Measurements from ENCODE around the gene LOX.
A peak's percentile ranks its signal among the peaks of the same experiment; 100 is the strongest.

LOX gene

DNA sequence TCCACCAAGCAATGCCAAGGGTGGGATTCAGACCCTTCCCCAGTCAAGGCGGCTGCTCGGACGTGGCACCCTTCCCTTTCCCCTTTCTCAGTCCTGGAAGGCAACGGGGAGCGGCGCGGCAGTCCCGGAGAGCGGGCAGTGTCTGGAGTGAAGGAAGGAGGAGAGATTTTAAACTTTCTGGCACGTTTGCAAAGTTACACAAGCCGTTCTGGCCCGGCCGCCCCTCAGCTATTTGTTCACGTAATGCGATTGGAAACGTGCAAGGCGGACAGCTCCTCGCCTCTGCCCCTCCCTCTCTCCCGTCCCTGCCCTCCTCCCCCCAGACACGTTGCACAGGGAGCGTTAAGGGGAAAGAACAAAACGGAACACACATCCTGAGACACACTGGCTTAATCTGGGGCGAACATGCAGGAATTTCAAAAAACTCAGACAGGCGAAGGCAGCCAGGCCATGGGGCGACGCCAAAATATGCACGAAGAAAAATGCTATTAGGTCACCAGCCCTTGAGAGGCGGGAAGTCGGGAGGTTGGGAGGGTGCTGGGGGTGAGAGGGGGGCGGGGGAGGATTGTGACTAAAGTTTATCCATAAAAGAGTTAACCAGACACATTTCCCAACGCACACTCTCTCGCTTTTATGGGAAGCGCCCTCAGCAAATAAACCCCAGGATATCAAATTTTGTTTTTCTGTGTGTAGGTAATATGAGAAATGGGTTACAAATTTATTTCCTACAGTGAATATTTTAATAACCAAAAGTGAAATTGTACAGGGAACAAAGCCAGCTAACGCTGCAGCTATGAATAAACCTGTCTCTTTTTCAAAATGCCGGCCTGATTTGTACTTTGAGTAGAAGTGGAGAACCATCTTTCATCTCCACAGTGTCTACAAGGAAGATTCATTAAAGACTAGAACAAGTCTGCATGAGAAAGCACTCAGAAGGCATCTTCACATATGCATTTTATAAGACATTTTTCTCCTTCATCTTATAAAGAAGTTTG lies at the start of gene LOX:
LOX (minus strand) TSS at position 144 of the 995 bp plus-strand sequence. CDS start 274 bp downstream, outside the sequence.
- peak; percentile 77 for DNase-seq

GRCh38 chr5:122126756-122127321 lies 48.8 kb upstream of the LOX start:
- peak; percentile 20 for DNase-seq

DNA sequence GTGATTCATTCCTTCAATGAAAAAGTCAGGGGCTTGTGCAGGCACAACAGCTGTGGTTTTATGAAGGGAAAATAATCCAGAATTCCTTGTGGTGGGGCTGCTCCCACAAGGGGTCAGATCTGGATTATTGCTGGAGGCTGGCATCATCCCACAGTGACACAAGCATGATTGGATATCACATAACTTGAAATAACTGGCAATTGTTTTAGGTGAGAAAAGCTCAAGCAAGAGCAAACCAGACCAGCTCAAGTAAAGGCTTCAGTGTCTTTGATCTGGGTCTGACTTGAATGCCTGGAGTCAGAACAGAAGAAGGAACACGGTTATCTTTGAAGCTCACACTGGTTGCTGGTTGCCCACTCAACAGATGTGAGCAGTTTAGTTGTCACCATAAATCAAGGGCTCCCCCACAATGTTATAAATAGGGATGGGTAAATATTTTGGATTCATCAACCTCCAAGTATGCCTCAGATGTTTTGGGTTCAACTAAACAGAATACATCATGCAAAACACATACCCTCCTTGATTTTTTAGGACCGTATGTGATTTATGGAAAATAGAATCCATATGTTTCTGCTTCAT lies 48.2 kb upstream of the LOX start:
- DNase-seq, result peak; percentile 30

DNA sequence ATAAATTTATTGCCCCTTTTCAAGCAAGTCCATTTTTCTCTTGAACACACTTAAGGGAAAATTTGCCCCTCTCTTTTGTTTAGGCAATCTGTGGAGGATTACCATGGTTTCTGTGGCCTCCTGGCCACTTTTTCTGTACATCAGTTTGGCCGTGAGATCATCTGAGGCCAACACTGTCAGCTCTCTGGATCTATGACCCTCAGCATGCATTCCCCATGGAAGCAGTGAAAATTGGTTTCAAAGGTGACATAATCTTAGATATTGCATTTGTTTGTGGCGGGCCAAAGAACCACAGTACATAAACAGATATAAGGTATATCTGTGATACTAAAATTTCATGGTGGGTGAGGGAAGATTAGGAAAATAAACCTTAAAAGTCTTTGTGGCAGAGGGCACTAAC lies 46.7 kb upstream of the LOX start:
- no peak for DNase-seq

GRCh38 chr5:122121479-122122465 lies 43.7 kb upstream of the LOX start:
- DNase-seq, result no peak

DNA sequence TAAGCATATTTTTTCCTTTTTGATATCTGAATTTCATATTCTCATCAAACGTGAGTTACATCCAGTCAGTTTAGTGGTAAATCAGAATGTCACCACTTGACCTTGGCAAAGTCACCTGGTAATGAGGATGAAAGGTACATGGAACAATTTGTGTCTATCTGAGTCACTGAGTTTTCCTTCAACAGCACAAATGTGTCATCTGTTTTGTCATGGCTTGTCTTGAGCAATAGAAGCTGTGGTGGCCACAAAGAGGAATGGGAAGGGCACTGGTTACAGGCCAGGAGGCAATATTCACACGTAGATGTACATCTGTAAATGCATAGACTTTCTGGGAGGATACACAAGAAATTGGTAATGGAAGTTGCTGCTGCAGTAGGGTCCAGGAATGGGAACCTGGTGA lies 42.9 kb upstream of the LOX start:
- DNase-seq, result no peak

GRCh38 chr5:122120493-122120892 lies 42.4 kb upstream of the LOX start:
- DNase-seq, result no peak

DNA sequence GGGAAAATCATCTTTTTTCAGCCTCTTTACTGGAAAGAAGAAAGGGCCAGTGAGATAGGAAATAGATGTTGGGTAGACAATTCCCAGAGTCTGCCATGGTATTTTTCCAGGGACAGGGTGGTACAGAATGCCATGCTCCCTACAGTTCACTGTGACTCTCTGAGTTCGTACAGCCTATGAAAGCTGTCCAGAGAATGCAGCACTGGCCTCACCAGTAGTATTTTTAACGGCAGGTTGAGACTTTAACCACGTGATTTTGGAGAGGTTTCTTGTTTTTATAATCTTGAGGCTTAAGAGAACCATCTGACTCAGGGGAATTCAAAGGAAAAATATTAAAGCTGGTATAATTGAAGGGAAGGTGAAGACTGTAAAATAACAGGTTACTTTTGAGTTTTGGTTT lies 41.1 kb upstream of the LOX start:
- DNase-seq, result no peak

GRCh38 chr5:122118356-122118948 lies 40.4 kb upstream of the LOX start:
- DNase-seq, result no peak

- DNase-seq, result no peak
These were observed 36.4 kb upstream of the LOX start for GRCh38 chr5:122114501-122114900.

GRCh38 chr5:122112733-122113558 lies 34.9 kb upstream of the LOX start:
- no peak for DNase-seq

GRCh38 chr5:122112063-122112462 lies 34.0 kb upstream of the LOX start:
- no peak for DNase-seq

DNA sequence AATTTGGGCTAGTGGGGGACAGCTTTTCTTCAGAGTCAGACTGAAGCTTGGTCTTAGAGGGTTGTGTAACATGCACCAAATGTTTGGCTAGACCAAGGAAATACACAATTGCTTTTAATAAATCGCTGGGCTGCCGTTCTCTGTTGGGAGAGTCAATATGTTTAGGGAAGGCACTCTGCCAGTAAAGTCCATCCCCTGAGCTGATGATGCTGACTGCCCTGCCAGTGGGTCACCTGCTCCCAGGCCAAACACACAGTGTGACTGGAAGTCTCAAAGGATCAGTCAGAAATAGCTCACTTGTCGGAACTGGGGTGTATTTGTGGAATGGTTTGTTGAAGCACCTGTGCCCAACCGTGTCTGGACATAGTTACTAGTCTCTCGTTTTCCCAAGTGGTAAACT lies 33.4 kb upstream of the LOX start:
- no peak for DNase-seq

DNA sequence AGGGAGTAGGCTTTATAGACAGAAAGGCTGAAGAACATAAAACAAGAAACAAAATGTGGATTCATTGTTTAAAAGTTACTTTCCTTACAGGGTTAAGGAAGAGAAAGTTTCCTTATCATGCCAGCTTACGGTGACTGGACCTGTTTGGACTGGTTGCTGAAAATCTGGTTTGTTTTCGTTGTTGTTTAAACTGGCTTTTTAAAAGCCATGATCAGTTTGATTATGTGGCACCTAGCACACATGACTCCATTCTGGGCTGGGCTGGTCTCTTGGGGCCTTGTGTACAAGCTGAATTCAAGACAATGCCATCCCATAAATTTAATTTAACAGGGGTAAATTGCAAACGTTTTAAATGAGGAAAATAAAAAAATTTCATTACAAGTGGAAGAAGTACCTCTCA lies 32.9 kb upstream of the LOX start:
- no peak for DNase-seq

- DNase-seq, result no peak
These were observed 29.0 kb upstream of the LOX start for GRCh38 chr5:122107016-122107415.

GRCh38 chr5:122105909-122106308 lies 27.9 kb upstream of the LOX start:
- no peak for DNase-seq

GRCh38 chr5:122102825-122103224 lies 24.8 kb upstream of the LOX start:
- DNase-seq, result no peak

- peak; percentile 44 for DNase-seq
These were observed 23.7 kb upstream of the LOX start for GRCh38 chr5:122101636-122102285.

DNA sequence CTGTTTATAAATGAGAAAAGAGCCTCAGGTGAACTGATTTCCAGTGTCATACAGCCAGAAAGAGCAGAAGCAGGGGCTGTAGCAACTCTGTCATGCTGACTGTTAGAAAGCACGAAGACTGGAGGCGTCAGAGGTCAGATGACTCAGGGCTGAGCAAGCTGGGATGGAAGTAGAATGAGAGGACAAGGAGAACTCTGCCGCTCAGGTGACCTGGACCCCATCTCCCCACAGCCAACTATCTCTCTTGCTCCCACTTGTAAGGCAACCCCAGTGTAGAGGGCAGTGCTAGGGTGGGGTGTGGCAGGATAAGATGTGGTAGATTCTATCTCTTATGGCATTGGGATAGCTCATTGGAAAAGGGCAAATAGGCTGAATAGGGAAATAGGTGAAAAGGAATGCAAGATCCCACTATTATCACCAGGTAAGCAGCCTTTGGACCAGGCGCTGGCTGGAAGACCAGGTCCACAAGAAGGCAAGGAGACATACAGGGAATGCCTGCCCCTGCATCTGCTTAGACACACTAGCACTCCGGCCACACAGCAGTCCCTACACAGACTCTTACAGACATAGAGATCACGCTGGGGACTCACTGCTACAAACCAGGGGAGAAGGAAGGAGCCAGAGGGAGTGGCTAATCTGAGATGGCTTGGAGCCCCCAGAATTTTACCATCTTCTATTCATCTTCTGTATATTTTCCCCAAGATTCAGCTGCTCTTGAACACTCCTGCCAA lies 21.2 kb upstream of the LOX start:
- no peak for DNase-seq

DNA sequence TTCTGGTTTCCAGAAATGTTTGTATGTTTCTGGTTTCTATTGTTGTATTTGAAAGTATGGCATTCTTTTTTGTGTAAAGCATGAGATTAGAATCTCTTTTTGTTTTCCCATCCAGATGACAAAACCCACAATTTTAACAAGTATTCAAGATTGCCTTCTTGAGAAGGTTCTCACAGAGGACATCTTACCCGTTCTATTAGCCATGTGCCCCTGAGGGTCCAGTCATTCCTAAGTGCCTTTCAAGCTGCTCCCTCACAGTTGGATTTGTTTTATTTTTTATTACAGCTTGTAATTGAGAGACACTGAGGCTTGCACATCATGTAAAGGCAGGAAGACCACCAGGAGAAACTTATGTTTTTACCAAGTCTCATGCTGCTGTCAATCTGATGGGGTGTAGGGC lies 19.3 kb upstream of the LOX start:
- no peak for DNase-seq
